NCI-H187 treated with DMSO at 0.1 percent for 48 hours (cell line): ENCODE results near the gene CD74.

Experiments
- DNase-seq: peaks from one replicate; lab custom pipeline; 2025; lab: John Stamatoyannopoulos, UW

CD74 gene

GRCh38 chr5:150409638-150410523 lies 2.8 kb downstream of the CD74 start:
- peak; percentile 17 for DNase-seq

GRCh38 chr5:150408231-150408943 lies 4.3 kb downstream of the CD74 start:
- DNase-seq, result no peak

- DNase-seq, result no peak
Observed at GRCh38 chr5:150407096-150407720, 5.5 kb downstream of the CD74 start.

- DNase-seq, result no peak
Observed at GRCh38 chr5:150406723-150407095, 6.0 kb downstream of the CD74 start.

GRCh38 chr5:150406103-150406722 lies 6.5 kb downstream of the CD74 start:
- no peak for DNase-seq

GRCh38 chr5:150404941-150405816 lies 7.5 kb downstream of the CD74 start:
- no peak for DNase-seq

- DNase-seq, result no peak
Observed at GRCh38 chr5:150404535-150404934, 8.2 kb downstream of the CD74 start.

GRCh38 chr5:150404121-150404520 lies 8.6 kb downstream of the CD74 start:
- DNase-seq, result no peak

GRCh38 chr5:150402901-150403342 lies 9.8 kb downstream of the CD74 start:
- no peak for DNase-seq

GRCh38 chr5:150402229-150402773 lies 10.4 kb downstream of the CD74 start:
- DNase-seq, result no peak

GRCh38 chr5:150401376-150402228 lies 11.1 kb downstream of the CD74 start:
- DNase-seq, result no peak

GRCh38 chr5:150401076-150401375 lies 11.7 kb downstream of the CD74 start:
- no peak for DNase-seq

GRCh38 chr5:150400316-150401075 lies 12.2 kb downstream of the CD74 start:
- no peak for DNase-seq

GRCh38 chr5:150399524-150400211 lies 13.0 kb downstream of the CD74 start:
- DNase-seq, result no peak

GRCh38 chr5:150398722-150399523 lies 13.8 kb downstream of the CD74 start:
- DNase-seq, result no peak

GRCh38 chr5:150397782-150398721 lies 14.7 kb downstream of the CD74 start:
- no peak for DNase-seq
